K562 (cell line): ENCODE measurements around the gene TEX52. TPM values are rescaled to one million over a fixed set of nuclear protein-coding genes. Genes with fewer than 3 reads are reported as not detected.

ENCODE experiments used
- E2F6 ChIP-seq, 2 experiments: IDR thresholded peaks; 2 replicates each; pipeline ENCODE4 v1.6.1; 2011; ENCODE audit warnings: borderline replicate concordance in 1 of 2, control low read depth in 1 of 2, low read depth in 1 of 2, low read length in 1 of 2, mild to moderate bottlenecking in 1 of 2, mixed read lengths in 1 of 2, moderate library complexity in 1 of 2; ENCODE audit not compliant: insufficient read depth in 1 of 2, insufficient read length in 1 of 2, poor library complexity in 1 of 2, severe bottlenecking in 1 of 2; ENCODE audit errors: extremely low read depth in 1 of 2
- ETV1 ChIP-seq: fragments of 450-650 bp; conservative IDR thresholded peaks from 2 replicates; pipeline ENCODE4 v1.6.1; 2016; ENCODE audit warnings: missing genetic modification characterization, control low read depth, low read depth, missing compliant biosample characterization
- KLF16 ChIP-seq: IDR thresholded peaks from 2 replicates; pipeline ENCODE4 v1.6.1; 2016; ENCODE audit warnings: antibody characterized with exemption
- TFE3 ChIP-seq: fragments of 450-650 bp; formaldehyde crosslinking; IDR thresholded peaks from 2 replicates; pipeline ENCODE4 v1.4.0; 2020; ENCODE audit warnings: mild to moderate bottlenecking, mixed read lengths
- XRCC5 ChIP-seq: fragments of 200-400 bp; formaldehyde crosslinking; IDR thresholded peaks from 2 replicates; pipeline ENCODE4 v1.6.1; 2017; ENCODE audit warnings: low read depth, mild to moderate bottlenecking, low read length
- ZBTB43 ChIP-seq: sonication (generic); formaldehyde crosslinking; IDR thresholded peaks from 2 replicates; pipeline ENCODE4 v1.8.0; 2023; ENCODE audit warnings: mild to moderate bottlenecking, missing genetic modification reagents
- ZBTB49 ChIP-seq: sonication (generic); formaldehyde crosslinking; IDR thresholded peaks from 2 replicates; pipeline ENCODE4 v1.8.0; 2022; ENCODE audit warnings: missing genetic modification reagents, mild to moderate bottlenecking, borderline replicate concordance
- ZBTB7A ChIP-seq: IDR thresholded peaks from 2 replicates; pipeline ENCODE4 v1.6.1; 2011; ENCODE audit warnings: low read depth, mild to moderate bottlenecking, low read length, moderate library complexity, borderline replicate concordance; ENCODE audit not compliant: control insufficient read depth
- ZNF449 ChIP-seq: fragments of 250-450 bp; sonication (Bioruptor Pico); IDR thresholded peaks from 2 replicates; pipeline ENCODE4 v1.8.0; 2022; ENCODE audit warnings: moderate library complexity, mild to moderate bottlenecking, inconsistent platforms
- ZNF592 ChIP-seq: fragments of 450-650 bp; IDR thresholded peaks from 2 replicates; pipeline ENCODE4 v1.6.1; 2017; ENCODE audit warnings: antibody characterized with exemption, mild to moderate bottlenecking
- ZNF696 ChIP-seq: fragments of 250-450 bp; sonication (Bioruptor Pico); conservative IDR thresholded peaks from 2 replicates; pipeline ENCODE4 v1.4.0; 2020; ENCODE audit warnings: mild to moderate bottlenecking, moderate library complexity
- polyA plus RNA-seq, 8 experiments: library from polyadenylated mRNA; depleted of rRNA in 4 of 8; stranded (reverse) in 5 of 8; unstranded in 3 of 8; fragments of >200 nt; fragmentation: Nextera tagmentation in 2 of 8; fragmentation: Illumina TruSeq in 1 of 8; extraction: Ambion mirVana in 2 of 8; extraction: Trizol in 1 of 8; gene quantifications; 2 replicates each; pipeline versions ENCODE4 v1.2.1 to v1.2.3, GENCODE V29; 2011 to 2014; ENCODE audit warnings: inconsistent platforms in 1 of 8, missing spikeins in 1 of 8
- total RNA-seq, 7 experiments: library from RNA; depleted of rRNA in 6 of 7; stranded (reverse); fragments of >200 nt in 6 of 7; fragmentation: Illumina TruSeq in 2 of 7; extraction: Trizol in 2 of 7; gene quantifications; 2 replicates each; pipeline versions ENCODE4 v1.2.1 to v1.2.3, GENCODE V29; 2011 to 2021; ENCODE audit warnings: low replicate concordance in 1 of 7

Gene TEX52
- total and polyA plus RNA-seq, 9 of the 15 experiments (the other 6 are each of a cell fraction or from before 2014, with no cell fraction given), result not detected

GRCh38 chr12:2812290-2813213 is 44.3 kb downstream of the TEX52 start, which contains the start of gene ITFG2 (continued):
- no peak for TF ChIP-seq TFE3 (CRISPR knock-in tag)
- 0 out of 2 replicates have a peak, but pooled peaks have one; percentile 56 for TF ChIP-seq ZBTB49 (CRISPR knock-in tag)
- 0 out of 2 replicates have a peak, but pooled peaks have one; percentile 3 for TF ChIP-seq ZNF592
- TF ChIP-seq XRCC5, result no peak
- no peak for TF ChIP-seq ZNF449 (CRISPR knock-in tag)
- TF ChIP-seq ZNF696 (CRISPR knock-in tag), result no peak
- TF ChIP-seq ZBTB7A, result peak; percentile 62; the same call in 1 of the 2 replicates
- 0 out of 2 replicates have a peak, but pooled peaks have one; percentile 65 for TF ChIP-seq ZBTB43
- peak; percentile 32 to 68 for TF ChIP-seq E2F6 (IDR thresholded peaks at IDR 0.05; ENCODE audit: borderline replicate concordance in 1 of 2, extremely low read depth in 1 of 2, insufficient read depth in 1 of 2, insufficient read length in 1 of 2, low read depth in 1 of 2, low read length in 1 of 2, poor library complexity in 1 of 2, severe bottlenecking in 1 of 2)
- TF ChIP-seq KLF16, result no peak
- TF ChIP-seq ETV1 (tag), result peak; percentile 70
